HEK293 (cell line): ENCODE results near the gene MCM3AP.

Experiments
- CTCF ChIA-PET: fragments of 350-600 bp; formaldehyde crosslinking; extraction: SDS; loops from one replicate; lab custom pipeline; 2021; ENCODE audit warnings: antibody characterized with exemption; lab: Yijun Ruan, JAX
- POLR2A ChIA-PET: fragments of 300-600 bp; formaldehyde crosslinking; extraction: SDS; loops from one replicate; lab custom pipeline; 2020; ENCODE audit warnings: antibody characterized with exemption, inconsistent platforms; lab: Yijun Ruan, JAX
- H3K27ac ChIP-seq: fragments of 200-500 bp; sonication (Bioruptor generic); 2 replicates; pipeline ENCODE4 v1.5.1; 2014; ENCODE audit warnings: low read depth, low read length, control low read depth, inconsistent platforms; ENCODE audit errors: extremely low read depth
- H3K36me3 ChIP-seq, 2 experiments: fragments of 200-500 bp in 1 of 2; sonication (Bioruptor generic) in 1 of 2; 1 replicate in 1 of 2; 2 replicates in 1 of 2; pipeline ENCODE4 v1.5.1; 2014 to 2017; ENCODE audit warnings: inconsistent platforms in 2 of 2, low read length in 2 of 2; ENCODE audit not compliant: control insufficient read depth in 2 of 2, insufficient read depth in 1 of 2
- H3K4me1 ChIP-seq: fragments of 200-500 bp; sonication (Bioruptor generic); 2 replicates; pipeline ENCODE4 v1.5.1; 2014; ENCODE audit warnings: mild to moderate bottlenecking, low read length, inconsistent platforms; ENCODE audit not compliant: control insufficient read depth, insufficient read depth
- H3K4me3 ChIP-seq: 2 replicates; pipeline ENCODE4 v1.5.1; 2011; ENCODE audit warnings: low read depth, mild to moderate bottlenecking, control low read depth, low read length, moderate library complexity
- H3K9me3 ChIP-seq: fragments of 200-500 bp; sonication (Bioruptor generic); 2 replicates; pipeline ENCODE4 v1.5.1; 2014; ENCODE audit warnings: low read depth, low read length, inconsistent platforms; ENCODE audit not compliant: control insufficient read depth, insufficient read depth
- GLIS2 ChIP-seq: fragments of 450-650 bp; formaldehyde crosslinking; IDR thresholded peaks from 2 replicates; pipeline ENCODE4 v1.5.1; 2016; ENCODE audit warnings: missing biosample characterization, missing genetic modification characterization
- IKZF3 ChIP-seq: fragments of 450-650 bp; IDR thresholded peaks from 2 replicates; pipeline ENCODE4 v1.5.0; 2018; ENCODE audit warnings: missing biosample characterization, mild to moderate bottlenecking, missing genetic modification characterization, moderate library complexity
- KLF7 ChIP-seq: fragments of 450-650 bp; formaldehyde crosslinking; IDR thresholded peaks from 2 replicates; pipeline ENCODE4 v1.5.1; 2016; ENCODE audit warnings: missing biosample characterization, missing genetic modification characterization, borderline replicate concordance
- OVOL3 ChIP-seq: fragments of 450-650 bp; formaldehyde crosslinking; IDR thresholded peaks from 2 replicates; pipeline ENCODE4 v1.5.1; 2016; ENCODE audit warnings: missing biosample characterization, missing genetic modification characterization
- REPIN1 ChIP-seq: fragments of 450-650 bp; formaldehyde crosslinking; IDR thresholded peaks from 2 replicates; pipeline ENCODE4 v1.5.1; 2017; ENCODE audit warnings: missing biosample characterization, missing genetic modification characterization, low read depth
- SCRT1 ChIP-seq: fragments of 450-650 bp; formaldehyde crosslinking; IDR thresholded peaks from 2 replicates; pipeline ENCODE4 v1.5.1; 2016; ENCODE audit warnings: missing biosample characterization, missing genetic modification characterization, borderline replicate concordance
- SCRT2 ChIP-seq: fragments of 450-650 bp; formaldehyde crosslinking; IDR thresholded peaks from 2 replicates; pipeline ENCODE4 v1.5.1; 2016; ENCODE audit warnings: missing biosample characterization, missing genetic modification characterization
- YY2 ChIP-seq: fragments of 450-650 bp; formaldehyde crosslinking; IDR thresholded peaks from 2 replicates; pipeline ENCODE4 v1.5.1; 2016; ENCODE audit warnings: missing biosample characterization, missing genetic modification characterization
- ZBTB7A ChIP-seq: fragments of 450-650 bp; formaldehyde crosslinking; IDR thresholded peaks from 2 replicates; pipeline ENCODE4 v1.5.1; 2016; ENCODE audit warnings: low read depth, missing biosample characterization, missing genetic modification characterization
- ZIC2 ChIP-seq: fragments of 450-650 bp; formaldehyde crosslinking; IDR thresholded peaks from 2 replicates; pipeline ENCODE4 v1.5.1; 2016; ENCODE audit warnings: missing biosample characterization, missing genetic modification characterization
- ZNF184 ChIP-seq: fragments of 450-650 bp; IDR thresholded peaks from 2 replicates; pipeline ENCODE4 v1.5.1; 2018; ENCODE audit warnings: missing biosample characterization, mild to moderate bottlenecking, missing genetic modification characterization
- ZNF423 ChIP-seq: fragments of 450-650 bp; formaldehyde crosslinking; IDR thresholded peaks from 2 replicates; pipeline ENCODE4 v1.5.1; 2016; ENCODE audit warnings: missing biosample characterization, missing genetic modification characterization
- ZNF600 ChIP-seq: fragments of 450-650 bp; formaldehyde crosslinking; IDR thresholded peaks from 2 replicates; pipeline ENCODE4 v1.5.1; 2016; ENCODE audit warnings: missing biosample characterization, missing genetic modification characterization
- TF ChIP-seq, protein P1 (sequence below): fragments of 450-650 bp; formaldehyde crosslinking; IDR thresholded peaks from 2 replicates; pipeline ENCODE4 v1.5.1; 2016; ENCODE audit warnings: missing biosample characterization, missing genetic modification characterization
- TF ChIP-seq, protein P2 (sequence below): fragments of 450-650 bp; formaldehyde crosslinking; IDR thresholded peaks from 2 replicates; pipeline ENCODE4 v1.5.1; 2016; ENCODE audit warnings: missing biosample characterization, missing genetic modification characterization

The MCM3AP gene

DNA sequence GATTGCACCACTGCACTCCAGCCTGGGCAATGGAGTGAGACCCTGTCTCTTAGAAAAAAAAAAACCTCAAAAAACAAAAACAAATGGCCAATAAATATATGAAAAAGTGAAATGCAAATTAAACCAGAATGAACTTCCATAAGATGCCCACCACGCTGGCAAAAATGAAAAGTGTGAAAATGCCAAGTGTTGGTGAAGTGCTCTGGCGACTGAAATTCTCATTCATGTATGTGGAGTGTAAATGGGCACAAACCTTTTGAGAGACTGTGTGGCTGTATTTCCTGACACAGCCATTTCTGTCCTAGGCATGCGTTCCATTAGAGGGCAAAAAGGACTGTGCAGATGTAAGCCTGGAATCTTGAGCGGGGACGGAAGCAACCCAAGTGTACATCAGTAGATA lies 19.0 kb upstream of the MCM3AP start:
- no peaks in the 10 kb centered on the region for H3K9me3 ChIP-seq
- no peaks in the 10 kb centered on the region for H3K4me1 ChIP-seq
- H3K4me3 ChIP-seq = no peak overlapping the region
- ChIA-PET CTCF (no interaction called here), POLR2A (interaction anchor here (0.6 kb wide), 1 partner anchor 9 kb away, joined by 3 read pairs; no protein-coding TSS in a partner anchor)
- TF ChIP-seq ZNF184 (tag by site-specific recombination) (peak; percentile 96), ZBTB7A (tag by site-specific recombination) (no peak), SCRT2 (tag by site-specific recombination) (no peak)
- peaks cover 59 to 79% of the 10 kb centered on the region in 2 experiments for H3K36me3 ChIP-seq
- no peak overlapping the region for H3K27ac ChIP-seq

DNA sequence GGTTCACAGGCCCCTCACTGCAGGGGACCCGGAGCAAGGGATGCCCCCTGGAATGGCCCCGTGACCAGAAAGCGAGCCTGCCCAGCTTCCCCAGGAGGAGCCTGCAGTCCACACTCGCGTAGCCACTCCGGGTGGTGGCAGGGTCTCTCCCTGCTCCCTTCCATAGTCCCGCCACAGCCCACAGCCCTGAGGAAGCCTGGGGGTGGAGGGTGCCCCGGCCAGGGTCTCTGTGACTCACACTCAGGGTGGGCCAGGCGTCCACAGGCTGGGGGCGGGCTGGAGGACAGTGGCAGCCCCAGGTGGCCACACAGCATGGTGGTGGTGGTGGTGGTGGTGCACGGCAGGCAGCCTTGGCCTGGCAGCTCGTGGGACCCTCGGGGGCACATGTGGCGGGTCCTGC lies 16.3 kb upstream of the MCM3AP start:
- TF ChIP-seq GLIS2 (tag by site-specific recombination) (peak; percentile 28; the same call in 1 of the 2 replicates), ZIC2 (tag by site-specific recombination) (peak; percentile 56)
- TF ChIP-seq, protein P1, sequence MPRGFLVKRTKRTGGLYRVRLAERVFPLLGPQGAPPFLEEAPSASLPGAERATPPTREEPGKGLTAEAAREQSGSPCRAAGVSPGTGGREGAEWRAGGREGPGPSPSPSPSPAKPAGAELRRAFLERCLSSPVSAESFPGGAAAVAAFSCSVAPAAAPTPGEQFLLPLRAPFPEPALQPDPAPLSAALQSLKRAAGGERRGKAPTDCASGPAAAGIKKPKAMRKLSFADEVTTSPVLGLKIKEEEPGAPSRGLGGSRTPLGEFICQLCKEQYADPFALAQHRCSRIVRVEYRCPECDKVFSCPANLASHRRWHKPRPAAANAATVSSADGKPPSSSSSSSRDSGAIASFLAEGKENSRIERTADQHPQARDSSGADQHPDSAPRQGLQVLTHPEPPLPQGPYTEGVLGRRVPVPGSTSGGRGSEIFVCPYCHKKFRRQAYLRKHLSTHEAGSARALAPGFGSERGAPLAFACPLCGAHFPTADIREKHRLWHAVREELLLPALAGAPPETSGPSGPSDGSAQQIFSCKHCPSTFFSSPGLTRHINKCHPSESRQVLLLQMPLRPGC = no peak
- no peaks in the 10 kb centered on the region for H3K4me1 ChIP-seq
- no peak overlapping the region for H3K27ac ChIP-seq
- H3K4me3 ChIP-seq = no peak overlapping the region
- POLR2A ChIA-PET = interaction anchor here (1.2 kb wide), 2 partner anchors 15 to 21 kb away, joined by 3 to 5 read pairs; no protein-coding TSS in a partner anchor
- CTCF ChIA-PET = no interaction called here
- peaks cover 43 to 62% of the 10 kb centered on the region in 2 experiments for H3K36me3 ChIP-seq
- no peaks in the 10 kb centered on the region for H3K9me3 ChIP-seq

DNA sequence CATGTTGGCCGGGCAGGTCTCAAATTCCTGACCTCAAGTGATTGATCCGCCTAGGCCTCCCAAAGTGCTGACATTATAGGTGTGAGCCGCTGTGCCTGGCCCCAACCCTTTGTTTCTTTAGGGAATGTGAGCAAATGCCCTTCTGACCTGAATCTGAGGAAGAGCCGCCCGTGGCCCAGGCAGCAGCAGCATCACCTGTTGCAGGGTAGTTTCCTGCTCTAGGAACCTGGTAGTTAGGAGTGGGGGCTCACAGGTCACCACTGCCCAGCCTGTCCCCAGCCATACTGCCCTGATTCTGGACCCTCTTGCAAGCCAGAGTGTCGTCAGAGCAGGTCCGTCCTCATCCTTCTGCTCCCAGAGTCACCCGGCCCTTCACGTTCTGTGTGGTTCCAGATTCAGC lies 13.8 kb upstream of the MCM3AP start:
- Histone ChIP-seq H3K4me3 (no peak overlapping the region), H3K9me3 (no peaks in the 10 kb centered on the region), H3K4me1 (no peaks in the 10 kb centered on the region; the same call in 1 of the 2 replicates), H3K27ac (no peak overlapping the region), H3K36me3 (peaks cover 34 to 37% of the 10 kb centered on the region in 2 experiments)
- TF ChIP-seq REPIN1 (tag by site-specific recombination) (no peak), SCRT1 (tag by site-specific recombination) (peak; percentile 74; the same call in 1 of the 2 replicates), ZNF423 (no peak), SCRT2 (tag by site-specific recombination) (peak; percentile 89), GLIS2 (tag by site-specific recombination) (no peak), IKZF3 (tag by site-specific recombination) (no peak), ZNF600 (peak; percentile 12; the same call in 1 of the 2 replicates), OVOL3 (tag by site-specific recombination) (no peak), YY2 (tag by site-specific recombination) (no peak), KLF7 (tag by site-specific recombination) (no peak)
- TF ChIP-seq, protein P2, sequence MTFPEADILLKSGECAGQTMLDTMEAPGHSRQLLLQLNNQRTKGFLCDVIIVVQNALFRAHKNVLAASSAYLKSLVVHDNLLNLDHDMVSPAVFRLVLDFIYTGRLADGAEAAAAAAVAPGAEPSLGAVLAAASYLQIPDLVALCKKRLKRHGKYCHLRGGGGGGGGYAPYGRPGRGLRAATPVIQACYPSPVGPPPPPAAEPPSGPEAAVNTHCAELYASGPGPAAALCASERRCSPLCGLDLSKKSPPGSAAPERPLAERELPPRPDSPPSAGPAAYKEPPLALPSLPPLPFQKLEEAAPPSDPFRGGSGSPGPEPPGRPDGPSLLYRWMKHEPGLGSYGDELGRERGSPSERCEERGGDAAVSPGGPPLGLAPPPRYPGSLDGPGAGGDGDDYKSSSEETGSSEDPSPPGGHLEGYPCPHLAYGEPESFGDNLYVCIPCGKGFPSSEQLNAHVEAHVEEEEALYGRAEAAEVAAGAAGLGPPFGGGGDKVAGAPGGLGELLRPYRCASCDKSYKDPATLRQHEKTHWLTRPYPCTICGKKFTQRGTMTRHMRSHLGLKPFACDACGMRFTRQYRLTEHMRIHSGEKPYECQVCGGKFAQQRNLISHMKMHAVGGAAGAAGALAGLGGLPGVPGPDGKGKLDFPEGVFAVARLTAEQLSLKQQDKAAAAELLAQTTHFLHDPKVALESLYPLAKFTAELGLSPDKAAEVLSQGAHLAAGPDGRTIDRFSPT (tag by site-specific recombination) = no peak
- ChIA-PET POLR2A (no interaction called here), CTCF (no interaction called here)
